Embryonic facial prominence (tissue), 1 donor: ENCODE data around the gene SLC2A1.

Experiments
- DNase-seq: peaks from one replicate; pipeline ENCODE4 v3.0.0-alpha.2; 2016; ENCODE audit errors: extremely low spot score

Gene SLC2A1

GRCh38 chr1:42958488-42959319 is at the start of gene SLC2A1:
Gene SLC2A1 (minus strand): TSS chr1:42958868. CDS start chr1:42958651, 217 bp downstream.
- DNase-seq = peak; percentile 82

GRCh38 chr1:43007377-43008114 is 48.9 kb upstream of the SLC2A1 start:
- DNase-seq = peak; percentile 36

GRCh38 chr1:43005460-43006361 is 47.0 kb upstream of the SLC2A1 start:
- DNase-seq = no peak

GRCh38 chr1:43004587-43005459 is 46.2 kb upstream of the SLC2A1 start:
- no peak for DNase-seq

GRCh38 chr1:43002766-43003165 is 44.1 kb upstream of the SLC2A1 start:
- no peak for DNase-seq

- no peak for DNase-seq
Measured at GRCh38 chr1:43002116-43002515, 43.4 kb upstream of the SLC2A1 start.

GRCh38 chr1:43001434-43001833 is 42.8 kb upstream of the SLC2A1 start:
- DNase-seq = no peak

- DNase-seq = no peak
Measured at GRCh38 chr1:43000271-43000670, 41.6 kb upstream of the SLC2A1 start.

- no peak for DNase-seq
Measured at GRCh38 chr1:42999308-42999707, 40.6 kb upstream of the SLC2A1 start.

GRCh38 chr1:42998386-42998785 is 39.7 kb upstream of the SLC2A1 start:
- DNase-seq = no peak

GRCh38 chr1:42996384-42996970 is 37.8 kb upstream of the SLC2A1 start:
- no peak for DNase-seq

GRCh38 chr1:42993502-42994136 is 35.0 kb upstream of the SLC2A1 start:
- no peak for DNase-seq

GRCh38 chr1:42992054-42992571 is 33.4 kb upstream of the SLC2A1 start:
- no peak for DNase-seq

GRCh38 chr1:42990757-42991346 is 32.2 kb upstream of the SLC2A1 start:
- DNase-seq = no peak

- no peak for DNase-seq
Measured at GRCh38 chr1:42983693-42984092, 25.0 kb upstream of the SLC2A1 start.

- no peak for DNase-seq
Measured at GRCh38 chr1:42983253-42983652, 24.6 kb upstream of the SLC2A1 start.

- DNase-seq = no peak
Measured at GRCh38 chr1:42982641-42983040, 24.0 kb upstream of the SLC2A1 start.

- DNase-seq = no peak
Measured at GRCh38 chr1:42981871-42982270, 23.2 kb upstream of the SLC2A1 start.

GRCh38 chr1:42981255-42981805 is 22.7 kb upstream of the SLC2A1 start:
- DNase-seq = no peak
